Transverse colon (tissue), 4 donors: ENCODE measurements around the gene OLFML2A. TPM values are rescaled to one million over a fixed set of nuclear protein-coding genes. Genes with fewer than 3 reads are reported as not detected.

ENCODE experiments used
- DNase-seq: peaks from one replicate; pipeline ENCODE4 v3.0.0-alpha.2; 2019
- H3K27ac ChIP-seq, 4 donors: fragments of 200-600 bp; sonication (generic); 2 replicates each; pipeline ENCODE4 v1.5.1; 2016 to 2018; ENCODE audit warnings: inconsistent platforms in 4 of 4
- H3K27me3 ChIP-seq: fragments of 200-600 bp; sonication (generic); 2 replicates; pipeline ENCODE4 v1.5.1; 2017; ENCODE audit warnings: inconsistent platforms
- H3K36me3 ChIP-seq, 4 donors: fragments of 200-600 bp; sonication (generic); 2 replicates each; pipeline ENCODE4 v1.5.1; 2017 to 2019; ENCODE audit warnings: inconsistent platforms in 4 of 4
- H3K4me1 ChIP-seq, 4 donors: fragments of 200-600 bp; sonication (generic); 2 replicates each; pipeline ENCODE4 v1.5.1; 2017 to 2020; ENCODE audit warnings: inconsistent platforms in 4 of 4
- H3K4me3 ChIP-seq, 4 donors: fragments of 200-600 bp; sonication (generic); 1 replicate in 1 of 4; 2 replicates in 3 of 4; pipeline versions ENCODE4 v1.5.1 to v1.6.1; 2017 to 2019; ENCODE audit warnings: inconsistent platforms in 4 of 4
- H3K9me3 ChIP-seq, 2 donors: fragments of 200-600 bp; sonication (generic); 2 replicates each; pipeline ENCODE4 v1.5.1; 2017 to 2019; ENCODE audit warnings: inconsistent platforms in 2 of 2
- CTCF ChIP-seq, 5 experiments: fragments of 200-600 bp in 3 of 5; fragments of 450-650 bp in 2 of 5; sonication (generic) in 3 of 5; IDR thresholded peaks; 1 replicate in 2 of 5; 2 replicates in 3 of 5; pipeline ENCODE4 v1.5.1; 2016 to 2017; ENCODE audit warnings: antibody characterized with exemption in 5 of 5, inconsistent platforms in 3 of 5, mild to moderate bottlenecking in 2 of 5, moderate library complexity in 1 of 5
- EP300 ChIP-seq: sonication (generic); formaldehyde crosslinking; IDR thresholded peaks from one replicate; pipeline ENCODE4 v1.6.1; 2017; ENCODE audit warnings: antibody characterized with exemption, low read depth
- POLR2A ChIP-seq: fragments of 450-650 bp; IDR thresholded peaks from one replicate; pipeline ENCODE4 v1.6.1; 2016; ENCODE audit warnings: antibody characterized with exemption, mild to moderate bottlenecking, moderate library complexity
- POLR2AphosphoS5 ChIP-seq, 3 donors: sonication (generic); formaldehyde crosslinking; IDR thresholded peaks; one replicate each; pipeline ENCODE4 v1.6.1; 2016; ENCODE audit warnings: antibody characterized with exemption in 3 of 3
- WGBS, 2 donors: methylation state at CpG; one replicate each; pipeline ENCODE4 v1.1.5; 2018; ENCODE audit warnings: low coverage in 1 of 2; 5-methylcytosine and 5-hydroxymethylcytosine counted together
- in situ Hi-C, 4 donors: fragments of 200-750 bp; cut with MboI; loops; one replicate each; pipeline versions ENCODE4 v1.15.0 to v1.15.1; 2017; ENCODE audit warnings: low sequenced_read_pairs in 3 of 4, low pct_ligation_motif_present in 1 of 4, low pct_unique_long_range_greater_than_20kb in 1 of 4
- intact Hi-C: fragments of 100-400 bp; cut with DNase I; formaldehyde crosslinking; loops from one replicate; pipeline ENCODE4 v1.15.1; 2023; ENCODE audit warnings: low total_unique reads
- total RNA-seq, 4 donors: library from RNA; depleted of rRNA; stranded (reverse); fragments of >200 nt; gene quantifications; one replicate each; pipeline ENCODE4 v1.1.0, GENCODE V29; 2016

The OLFML2A gene
- total RNA-seq, 4 donors from 2014 or later = 9.4 to 59.1 (median 16.0) TPM

GRCh38 chr9:124742940-124743339 is 34.0 kb upstream of the OLFML2A start:
- H3K9me3 ChIP-seq = no peaks in the 10 kb centered on the region
- TF ChIP-seq POLR2AphosphoS5 (IDR thresholded peaks at IDR 0.05) (no peak), POLR2A (no peak), EP300 (no peak), CTCF (IDR thresholded peaks at IDR 0.05) (no peak)
- peak overlapping the region in 1 of 4 donors; percentile 32 for H3K27ac ChIP-seq
- H3K4me1 ChIP-seq = peaks cover 0 to 13% (median 5%) of the 10 kb centered on the region in 4 donors
- no peaks in the 10 kb centered on the region for H3K36me3 ChIP-seq
- no peak overlapping the region for H3K4me3 ChIP-seq
- DNase-seq = no peak
- in situ Hi-C loops (no loop called here), intact Hi-C loops (no loop called here)
- H3K27me3 ChIP-seq = no peaks in the 10 kb centered on the region

- in situ Hi-C loops = no loop called here
- WGBS, 2 donors = 63 to 67% methylated on average over 4 to 5 of the region's 5 CpGs
- peaks cover 0 to 13% (median 5%) of the 10 kb centered on the region in 4 donors for H3K4me1 ChIP-seq
- no peaks in the 10 kb centered on the region for H3K36me3 ChIP-seq
- no peak for DNase-seq
- no peaks in the 10 kb centered on the region for H3K9me3 ChIP-seq
- peak overlapping the region in 1 of 4 donors; percentile 32 for H3K27ac ChIP-seq
- intact Hi-C loops = no loop called here
- TF ChIP-seq CTCF (IDR thresholded peaks at IDR 0.05) (no peak), POLR2A (no peak), POLR2AphosphoS5 (IDR thresholded peaks at IDR 0.05) (no peak), EP300 (no peak)
- no peaks in the 10 kb centered on the region for H3K27me3 ChIP-seq
- H3K4me3 ChIP-seq = no peak overlapping the region
These were observed 33.1 kb upstream of the OLFML2A start for GRCh38 chr9:124743686-124744348.

GRCh38 chr9:124747065-124747464 is 29.9 kb upstream of the OLFML2A start:
- TF ChIP-seq CTCF (IDR thresholded peaks at IDR 0.05) (no peak), POLR2A (no peak), EP300 (no peak), POLR2AphosphoS5 (IDR thresholded peaks at IDR 0.05) (no peak)
- Histone ChIP-seq H3K27ac (no peak overlapping the region), H3K4me3 (no peak overlapping the region), H3K36me3 (no peaks in the 10 kb centered on the region), H3K4me1 (peaks cover 0 to 13% (median 5%) of the 10 kb centered on the region in 4 donors), H3K9me3 (no peaks in the 10 kb centered on the region), H3K27me3 (no peaks in the 10 kb centered on the region)
- in situ Hi-C loops = no loop called here
- DNase-seq = no peak
- 80 to 82% methylated on average over 3 to 4 of the region's 4 CpGs for WGBS, 2 donors
- intact Hi-C loops = no loop called here

- H3K27me3 ChIP-seq = no peaks in the 10 kb centered on the region
- DNase-seq = no peak
- in situ Hi-C loops = no loop called here
- no peaks in the 10 kb centered on the region for H3K36me3 ChIP-seq
- no peak for TF ChIP-seq POLR2AphosphoS5 (IDR thresholded peaks at IDR 0.05)
- no peak for TF ChIP-seq EP300
- no peak for TF ChIP-seq CTCF (IDR thresholded peaks at IDR 0.05)
- TF ChIP-seq POLR2A = no peak
- peaks cover 0 to under 1% (median 0%) of the 10 kb centered on the region in 4 donors for H3K4me1 ChIP-seq
- H3K4me3 ChIP-seq = no peak overlapping the region
- WGBS, 2 donors = 86 to 95% methylated on average over 3 of the region's 3 CpGs
- intact Hi-C loops = no loop called here
- H3K9me3 ChIP-seq = no peaks in the 10 kb centered on the region
- H3K27ac ChIP-seq = no peak overlapping the region
These were observed 27.6 kb upstream of the OLFML2A start for GRCh38 chr9:124749284-124749683.
